Suprapubic skin (tissue), 4 donors: Measurements from ENCODE around the gene ETV2.

Experiments used
- EP300 ChIP-seq: sonication (generic); formaldehyde crosslinking; IDR thresholded peaks from one replicate; pipeline ENCODE4 v1.6.1; 2017; ENCODE audit warnings: antibody characterized with exemption
- POLR2AphosphoS5 ChIP-seq, 3 donors: sonication (generic); formaldehyde crosslinking; IDR thresholded peaks; one replicate each; pipeline ENCODE4 v1.6.1; 2017; ENCODE audit warnings: antibody characterized with exemption in 3 of 3
- TF ChIP-seq, protein P1 (sequence below), 2 donors: fragments of 200-600 bp in 1 of 2; fragments of 450-650 bp in 1 of 2; sonication (generic) in 1 of 2; IDR thresholded peaks; one replicate each; pipeline ENCODE4 v1.5.1; 2016 to 2019; ENCODE audit warnings: antibody characterized with exemption in 2 of 2, mild to moderate bottlenecking in 1 of 2, moderate library complexity in 1 of 2

DNA sequence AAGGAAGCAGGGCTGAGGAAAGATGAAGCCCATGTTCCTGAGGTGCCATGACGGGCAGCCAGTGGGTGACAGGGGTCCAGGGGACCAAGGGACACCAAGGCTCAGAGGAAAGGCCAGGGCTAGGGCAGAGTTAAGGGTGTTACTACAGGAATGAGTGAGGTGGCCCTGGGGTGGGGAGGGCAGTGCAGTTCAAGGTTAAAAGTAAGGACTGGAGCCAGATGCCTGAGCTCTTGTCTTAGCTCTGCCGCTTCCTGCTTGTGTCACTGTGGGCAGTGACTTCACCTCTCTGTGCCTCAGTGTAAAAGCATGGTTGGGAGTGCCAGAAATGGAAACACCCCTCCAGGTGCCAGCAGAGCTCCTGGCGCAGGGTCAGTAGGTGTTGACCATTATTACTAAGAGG, 4.9 kb upstream of the ETV2 start:
- TF ChIP-seq, protein P1, sequence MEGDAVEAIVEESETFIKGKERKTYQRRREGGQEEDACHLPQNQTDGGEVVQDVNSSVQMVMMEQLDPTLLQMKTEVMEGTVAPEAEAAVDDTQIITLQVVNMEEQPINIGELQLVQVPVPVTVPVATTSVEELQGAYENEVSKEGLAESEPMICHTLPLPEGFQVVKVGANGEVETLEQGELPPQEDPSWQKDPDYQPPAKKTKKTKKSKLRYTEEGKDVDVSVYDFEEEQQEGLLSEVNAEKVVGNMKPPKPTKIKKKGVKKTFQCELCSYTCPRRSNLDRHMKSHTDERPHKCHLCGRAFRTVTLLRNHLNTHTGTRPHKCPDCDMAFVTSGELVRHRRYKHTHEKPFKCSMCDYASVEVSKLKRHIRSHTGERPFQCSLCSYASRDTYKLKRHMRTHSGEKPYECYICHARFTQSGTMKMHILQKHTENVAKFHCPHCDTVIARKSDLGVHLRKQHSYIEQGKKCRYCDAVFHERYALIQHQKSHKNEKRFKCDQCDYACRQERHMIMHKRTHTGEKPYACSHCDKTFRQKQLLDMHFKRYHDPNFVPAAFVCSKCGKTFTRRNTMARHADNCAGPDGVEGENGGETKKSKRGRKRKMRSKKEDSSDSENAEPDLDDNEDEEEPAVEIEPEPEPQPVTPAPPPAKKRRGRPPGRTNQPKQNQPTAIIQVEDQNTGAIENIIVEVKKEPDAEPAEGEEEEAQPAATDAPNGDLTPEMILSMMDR (IDR thresholded peaks at IDR 0.05), result no peak
- TF ChIP-seq POLR2AphosphoS5 (IDR thresholded peaks at IDR 0.05) (no peak), EP300 (no peak)
